ENCODE data around the gene MYOD1.
A peak's percentile ranks its signal among the peaks of the same experiment; 100 is the strongest.

MYOD1 gene

GRCh38 chr11:17722000-17722643 is 2.8 kb downstream of the MYOD1 start:
- no peak overlapping the region for H3K4me3 ChIP-seq (ENCODE audit: low read length)
- TF ChIP-seq, protein P1, sequence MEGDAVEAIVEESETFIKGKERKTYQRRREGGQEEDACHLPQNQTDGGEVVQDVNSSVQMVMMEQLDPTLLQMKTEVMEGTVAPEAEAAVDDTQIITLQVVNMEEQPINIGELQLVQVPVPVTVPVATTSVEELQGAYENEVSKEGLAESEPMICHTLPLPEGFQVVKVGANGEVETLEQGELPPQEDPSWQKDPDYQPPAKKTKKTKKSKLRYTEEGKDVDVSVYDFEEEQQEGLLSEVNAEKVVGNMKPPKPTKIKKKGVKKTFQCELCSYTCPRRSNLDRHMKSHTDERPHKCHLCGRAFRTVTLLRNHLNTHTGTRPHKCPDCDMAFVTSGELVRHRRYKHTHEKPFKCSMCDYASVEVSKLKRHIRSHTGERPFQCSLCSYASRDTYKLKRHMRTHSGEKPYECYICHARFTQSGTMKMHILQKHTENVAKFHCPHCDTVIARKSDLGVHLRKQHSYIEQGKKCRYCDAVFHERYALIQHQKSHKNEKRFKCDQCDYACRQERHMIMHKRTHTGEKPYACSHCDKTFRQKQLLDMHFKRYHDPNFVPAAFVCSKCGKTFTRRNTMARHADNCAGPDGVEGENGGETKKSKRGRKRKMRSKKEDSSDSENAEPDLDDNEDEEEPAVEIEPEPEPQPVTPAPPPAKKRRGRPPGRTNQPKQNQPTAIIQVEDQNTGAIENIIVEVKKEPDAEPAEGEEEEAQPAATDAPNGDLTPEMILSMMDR (conservative IDR thresholded peaks at IDR 0.05; ENCODE audit: low read length): peak; percentile 57
- DNase-seq (ENCODE audit: low read depth): no peak

DNA sequence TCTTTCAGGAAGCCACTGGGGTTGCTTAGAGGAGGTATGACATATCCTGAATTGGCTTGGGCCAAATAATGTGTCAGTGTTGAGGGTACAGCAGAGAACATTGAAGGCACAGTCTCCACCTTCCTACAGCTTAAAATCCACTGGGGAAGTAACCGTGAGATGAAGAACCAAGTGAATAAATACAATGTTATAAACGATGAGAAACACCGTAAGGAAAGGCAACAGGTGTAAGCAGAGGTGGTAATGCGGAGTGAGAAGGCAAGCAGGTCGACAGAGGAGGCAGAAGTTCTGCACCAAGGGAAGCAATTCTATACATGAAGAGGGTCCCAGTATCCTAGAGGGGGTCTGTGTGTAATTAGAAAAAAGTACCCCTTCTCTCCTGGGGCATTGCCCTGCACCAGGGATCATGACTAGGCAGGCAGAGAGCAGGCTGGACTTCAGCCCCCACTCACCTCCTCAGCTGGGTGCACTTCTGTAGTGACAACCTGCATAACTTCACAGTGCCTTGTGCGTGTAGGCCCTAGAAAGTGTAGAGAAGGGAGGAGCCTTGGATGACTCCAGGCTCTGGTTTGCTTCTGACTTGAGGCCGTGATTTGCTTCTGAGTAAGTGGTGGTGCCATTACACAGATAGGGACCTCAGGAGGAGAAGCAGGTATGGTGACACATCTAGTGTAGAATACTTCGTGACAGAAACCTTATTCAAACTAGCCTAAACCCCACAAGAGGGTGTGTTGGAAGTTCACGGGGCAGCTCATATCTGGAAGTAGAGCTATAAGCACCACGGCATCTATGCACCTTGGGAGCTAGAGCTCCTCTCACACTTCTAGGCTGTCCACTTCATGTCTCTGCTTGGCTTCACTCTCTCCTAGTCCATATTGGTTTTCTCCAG is 4.9 kb downstream of the MYOD1 start:
- no peak overlapping the region for H3K4me3 ChIP-seq (ENCODE audit: low read length)
- TF ChIP-seq, protein P1 (conservative IDR thresholded peaks at IDR 0.05; ENCODE audit: low read length): no peak
- DNase-seq (ENCODE audit: low read depth): no peak

- no peak overlapping the region for H3K4me3 ChIP-seq (ENCODE audit: low read length)
- TF ChIP-seq, protein P1 (conservative IDR thresholded peaks at IDR 0.05; ENCODE audit: low read length): no peak
- no peak for DNase-seq (ENCODE audit: low read depth)
Measured at GRCh38 chr11:17725174-17725573, 5.8 kb downstream of the MYOD1 start.

DNA sequence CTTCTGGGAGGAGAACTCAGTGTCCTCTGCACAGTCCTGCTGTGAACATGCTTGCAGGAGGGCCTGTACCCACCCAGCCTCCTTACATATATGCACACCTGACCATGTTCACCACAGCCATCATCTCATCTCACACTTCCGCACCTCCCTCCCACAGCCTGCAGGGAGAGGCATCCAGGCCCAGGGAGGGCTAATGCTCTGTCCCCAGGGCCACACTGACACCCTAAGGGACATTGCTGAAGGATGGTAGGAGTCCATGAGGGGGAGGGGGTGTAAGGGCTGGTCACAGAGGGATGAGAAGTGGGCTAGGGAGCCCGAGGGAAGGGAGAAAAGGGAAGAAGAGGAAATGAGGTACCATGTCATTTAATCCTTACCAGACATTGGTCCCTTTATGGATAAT is 10.8 kb downstream of the MYOD1 start:
- DNase-seq (ENCODE audit: low read depth): no peak
- H3K4me3 ChIP-seq (ENCODE audit: low read length): no peak overlapping the region
- TF ChIP-seq, protein P1 (conservative IDR thresholded peaks at IDR 0.05; ENCODE audit: low read length): no peak

DNA sequence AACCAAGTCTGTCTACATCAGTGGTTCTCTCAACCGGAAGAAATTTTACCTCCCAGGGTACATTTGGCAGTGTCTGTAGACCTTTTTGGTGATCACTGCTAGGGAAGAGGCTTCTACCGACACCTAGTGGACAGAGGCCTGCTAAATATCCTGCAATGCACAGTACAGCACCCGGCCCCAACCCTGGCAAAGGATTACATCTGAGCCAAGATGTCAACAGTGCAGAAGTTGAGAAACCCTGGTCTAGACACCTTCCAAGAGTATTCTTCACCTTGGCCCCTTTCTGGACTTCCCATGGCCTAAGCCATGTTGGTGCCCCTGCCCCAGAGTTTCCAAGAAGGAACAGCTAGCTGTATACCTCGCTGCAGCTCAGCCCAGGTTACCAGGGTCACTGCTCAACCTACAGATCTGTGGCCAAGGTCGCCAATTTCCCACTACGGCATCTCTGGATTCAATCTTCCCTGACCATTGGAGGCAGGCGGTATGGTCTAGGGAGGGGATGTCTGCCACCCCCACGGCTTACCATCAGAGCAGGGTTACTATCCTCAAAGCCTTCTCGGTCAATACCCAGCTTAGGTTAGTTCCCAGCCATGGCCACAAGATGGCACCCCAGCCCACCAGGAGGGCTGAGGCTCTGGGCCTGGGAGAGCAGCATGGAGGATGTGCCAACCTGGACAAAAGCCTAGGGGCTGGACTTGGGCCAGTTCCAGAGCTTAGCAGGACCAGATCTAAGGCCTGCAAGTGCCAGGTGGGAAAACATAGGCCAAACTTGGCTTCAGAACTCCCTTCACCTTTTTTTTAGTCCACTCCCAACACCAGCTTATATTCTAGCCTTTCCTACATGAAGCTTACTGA is 11.5 kb downstream of the MYOD1 start:
- TF ChIP-seq, protein P1 (conservative IDR thresholded peaks at IDR 0.05; ENCODE audit: low read length): peak; percentile 95
- H3K4me3 ChIP-seq (ENCODE audit: low read length): no peak overlapping the region

GRCh38 chr11:17733261-17733660 is 13.9 kb downstream of the MYOD1 start:
- TF ChIP-seq, protein P1 (conservative IDR thresholded peaks at IDR 0.05; ENCODE audit: low read length): no peak
- DNase-seq (ENCODE audit: low read depth): no peak
- no peak overlapping the region for H3K4me3 ChIP-seq (ENCODE audit: low read length)

More for the DNA sequence above, 11.5 kb downstream of the MYOD1 start:
- DNase-seq (ENCODE audit: low read depth): peak; percentile 64
